Tibial nerve (tissue), 3 donors: ENCODE results near the gene EXD3.

Source experiments
- CTCF ChIP-seq, 5 experiments: fragments of 200-600 bp in 3 of 5; fragments of 450-650 bp in 2 of 5; sonication (generic) in 3 of 5; IDR thresholded peaks; one replicate each; pipeline ENCODE4 v1.5.1; 2016 to 2019; ENCODE audit warnings: antibody characterized with exemption in 5 of 5, mild to moderate bottlenecking in 3 of 5, moderate library complexity in 2 of 5
- POLR2A ChIP-seq, 2 donors: fragments of 450-650 bp; IDR thresholded peaks; one replicate each; pipeline ENCODE4 v1.6.1; 2017; ENCODE audit warnings: antibody characterized with exemption in 2 of 2, mild to moderate bottlenecking in 2 of 2, moderate library complexity in 2 of 2

DNA sequence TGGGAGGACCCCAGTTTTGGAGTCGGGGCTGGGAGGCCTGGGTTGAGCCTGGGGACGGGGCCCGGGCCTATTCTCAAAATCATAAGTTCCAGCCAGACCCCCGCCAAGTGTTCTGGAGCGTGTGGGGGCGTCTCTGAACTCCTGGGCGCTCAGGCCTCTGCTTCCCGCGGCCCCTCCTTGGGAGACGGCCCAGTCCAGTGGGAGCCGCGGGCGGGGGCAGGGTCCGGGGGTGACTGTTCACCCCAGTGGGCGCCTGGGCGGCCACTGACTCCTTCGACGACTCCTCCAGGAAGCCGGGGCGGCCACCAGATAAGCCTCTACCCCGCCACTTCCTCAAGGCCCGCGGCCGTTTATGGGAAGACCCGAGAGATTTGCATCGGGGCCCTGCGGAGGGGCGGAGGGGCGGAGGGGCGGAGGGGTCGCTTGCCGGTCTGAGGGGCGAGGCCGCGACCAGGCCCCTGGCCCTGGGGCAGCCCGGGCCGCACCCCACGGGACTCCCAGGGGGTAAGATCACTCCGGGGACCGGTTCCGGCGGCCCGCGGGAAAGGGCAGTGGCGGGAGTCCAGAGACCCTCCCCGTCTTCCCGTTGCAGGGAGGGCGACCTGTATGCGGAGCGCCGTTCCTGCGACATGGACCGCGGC is 144.8 kb downstream of the EXD3 start:
- TF ChIP-seq CTCF (IDR thresholded peaks at IDR 0.05), result no peak
- TF ChIP-seq POLR2A (IDR thresholded peaks at IDR 0.05), result no peak
